Hematopoietic multipotent progenitor cell treated with erythropoietin and hydrocortisone succinate and interleukin-3 and kit ligand, for 6 days (in vitro differentiated cells): ENCODE results near the gene HDAC10.
A peak's percentile ranks its signal among the peaks of the same experiment; 100 is the strongest.

Source experiments
- DNase-seq: peaks from one replicate; pipeline ENCODE4 v3.0.0-alpha.2; 2015

Gene HDAC10

GRCh38 chr22:50250555-50251476 is at the start of gene HDAC10:
TSS of gene HDAC10 (minus strand) at chr22:50251265. CDS start at chr22:50251032, 233 bp downstream.
- DNase-seq: peak; percentile 93

- DNase-seq: no peak
Observed at GRCh38 chr22:50300620-50301257, 49.7 kb upstream of the HDAC10 start.

- no peak for DNase-seq
Observed at GRCh38 chr22:50299785-50300619, 48.9 kb upstream of the HDAC10 start.

- peak; percentile 28 for DNase-seq
Observed at GRCh38 chr22:50298937-50299784, 48.1 kb upstream of the HDAC10 start.

- no peak for DNase-seq
Observed at GRCh38 chr22:50298266-50298637, 47.2 kb upstream of the HDAC10 start.

- DNase-seq: no peak
Observed at GRCh38 chr22:50297510-50298265, 46.6 kb upstream of the HDAC10 start.

GRCh38 chr22:50296658-50297490 is 45.8 kb upstream of the HDAC10 start:
- no peak for DNase-seq

- no peak for DNase-seq
Observed at GRCh38 chr22:50294319-50294656, 43.2 kb upstream of the HDAC10 start.

GRCh38 chr22:50293441-50294318 is 42.6 kb upstream of the HDAC10 start:
- no peak for DNase-seq

GRCh38 chr22:50292643-50293440 is 41.8 kb upstream of the HDAC10 start:
- no peak for DNase-seq

- DNase-seq: no peak
Observed at GRCh38 chr22:50289942-50290630, 39.0 kb upstream of the HDAC10 start.

GRCh38 chr22:50289151-50289941 is 38.3 kb upstream of the HDAC10 start:
- DNase-seq: no peak

GRCh38 chr22:50287731-50288130 is 36.7 kb upstream of the HDAC10 start:
- DNase-seq: no peak

- no peak for DNase-seq
Observed at GRCh38 chr22:50286701-50287318, 35.7 kb upstream of the HDAC10 start.

- DNase-seq: no peak
Observed at GRCh38 chr22:50286275-50286674, 35.2 kb upstream of the HDAC10 start.

GRCh38 chr22:50285568-50286229 is 34.6 kb upstream of the HDAC10 start:
- DNase-seq: no peak
